Measurements from ENCODE around the gene TTC23L. TPM values are rescaled to one million over a fixed set of nuclear protein-coding genes. Genes with fewer than 3 reads are reported as not detected.

Gene TTC23L
- total RNA-seq, 1 experiment from 2014 or later = 0.41 TPM

DNA sequence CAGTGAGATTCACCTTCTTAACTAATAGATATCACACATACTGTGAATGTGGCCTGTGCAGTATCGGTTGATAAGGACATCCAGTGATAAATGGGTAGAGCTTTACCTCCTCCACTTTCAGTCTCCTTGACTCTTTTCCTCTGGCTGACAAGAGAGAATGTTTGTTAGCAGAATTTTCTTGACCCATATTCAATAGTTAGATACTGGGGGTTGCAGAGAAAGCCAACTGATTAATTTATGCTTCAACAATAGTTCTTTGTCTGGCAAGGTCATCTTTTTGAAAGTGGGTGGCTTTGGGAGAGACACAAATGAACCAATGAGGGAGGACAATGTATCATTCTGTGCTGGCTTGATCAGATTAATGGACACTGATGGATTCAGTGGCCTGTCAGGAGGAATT, 30.3 kb downstream of the TTC23L start:
- intact Hi-C loops (cut with micrococcal nuclease; ENCODE audit: unreplicated experiment) = no loop called here
- POLR2A ChIA-PET (ENCODE audit: low non-redundant PET) = no interaction called here
- Histone ChIP-seq H3K4me1 (ENCODE audit: insufficient read depth, low read length, poor library complexity, severe bottlenecking) (no peaks in the 10 kb centered on the region), H3K27ac (ENCODE audit: low read depth, low read length, poor library complexity, severe bottlenecking) (no peak overlapping the region), H3K4me3 (ENCODE audit: low read depth, low read length, poor library complexity, severe bottlenecking) (no peak overlapping the region), H3K27me3 (replicated peaks; ENCODE audit: insufficient read depth, low read depth, low read length, poor library complexity) (no peaks in the 10 kb centered on the region), H3K9me3 (ENCODE audit: low read depth, low read length, poor library complexity, severe bottlenecking) (no peaks in the 10 kb centered on the region), H3K36me3 (ENCODE audit: insufficient read depth, low read length, poor library complexity, severe bottlenecking) (no peaks in the 10 kb centered on the region)
- no peak for DNase-seq (ENCODE audit: low spot score)
- TF ChIP-seq EZH2 (IDR thresholded peaks at IDR 0.05; ENCODE audit: borderline replicate concordance, low read depth, low read length, poor library complexity, severe bottlenecking) = no peak
- TF ChIP-seq, protein P1, sequence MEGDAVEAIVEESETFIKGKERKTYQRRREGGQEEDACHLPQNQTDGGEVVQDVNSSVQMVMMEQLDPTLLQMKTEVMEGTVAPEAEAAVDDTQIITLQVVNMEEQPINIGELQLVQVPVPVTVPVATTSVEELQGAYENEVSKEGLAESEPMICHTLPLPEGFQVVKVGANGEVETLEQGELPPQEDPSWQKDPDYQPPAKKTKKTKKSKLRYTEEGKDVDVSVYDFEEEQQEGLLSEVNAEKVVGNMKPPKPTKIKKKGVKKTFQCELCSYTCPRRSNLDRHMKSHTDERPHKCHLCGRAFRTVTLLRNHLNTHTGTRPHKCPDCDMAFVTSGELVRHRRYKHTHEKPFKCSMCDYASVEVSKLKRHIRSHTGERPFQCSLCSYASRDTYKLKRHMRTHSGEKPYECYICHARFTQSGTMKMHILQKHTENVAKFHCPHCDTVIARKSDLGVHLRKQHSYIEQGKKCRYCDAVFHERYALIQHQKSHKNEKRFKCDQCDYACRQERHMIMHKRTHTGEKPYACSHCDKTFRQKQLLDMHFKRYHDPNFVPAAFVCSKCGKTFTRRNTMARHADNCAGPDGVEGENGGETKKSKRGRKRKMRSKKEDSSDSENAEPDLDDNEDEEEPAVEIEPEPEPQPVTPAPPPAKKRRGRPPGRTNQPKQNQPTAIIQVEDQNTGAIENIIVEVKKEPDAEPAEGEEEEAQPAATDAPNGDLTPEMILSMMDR (conservative IDR thresholded peaks at IDR 0.05; ENCODE audit: low read depth, low read length) = no peak
- CTCF ChIA-PET = no interaction called here
- no TSS peak for BruUV-seq (replicated peaks)

DNA sequence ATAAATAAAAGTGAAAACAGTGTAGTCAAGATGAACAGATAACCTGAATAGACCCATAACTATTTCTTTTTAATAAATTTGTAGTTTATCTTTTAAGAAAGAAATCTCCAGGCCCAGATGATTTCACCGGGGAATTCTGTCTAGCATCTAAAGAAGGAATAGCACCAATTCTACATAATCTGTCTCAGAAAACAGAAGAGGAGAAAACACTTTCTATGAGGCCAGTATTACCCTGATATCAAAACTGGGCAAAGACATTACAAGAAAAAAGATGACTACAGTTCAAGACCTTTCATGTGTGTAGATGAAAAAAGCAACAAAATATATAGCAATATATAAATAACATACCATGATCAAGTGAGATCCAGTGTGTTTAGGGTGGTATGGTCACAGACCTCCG, 31.4 kb downstream of the TTC23L start:
- Histone ChIP-seq H3K27me3 (replicated peaks; ENCODE audit: insufficient read depth, low read depth, low read length, poor library complexity) (no peaks in the 10 kb centered on the region), H3K36me3 (ENCODE audit: insufficient read depth, low read length, poor library complexity, severe bottlenecking) (no peaks in the 10 kb centered on the region), H3K27ac (ENCODE audit: low read depth, low read length, poor library complexity, severe bottlenecking) (no peak overlapping the region), H3K9me3 (ENCODE audit: low read depth, low read length, poor library complexity, severe bottlenecking) (no peaks in the 10 kb centered on the region), H3K4me1 (ENCODE audit: insufficient read depth, low read length, poor library complexity, severe bottlenecking) (no peaks in the 10 kb centered on the region), H3K4me3 (ENCODE audit: low read depth, low read length, poor library complexity, severe bottlenecking) (no peak overlapping the region)
- BruUV-seq (replicated peaks) = no TSS peak
- POLR2A ChIA-PET (ENCODE audit: low non-redundant PET) = no interaction called here
- no peak for DNase-seq (ENCODE audit: low spot score)
- no peak for TF ChIP-seq EZH2 (IDR thresholded peaks at IDR 0.05; ENCODE audit: borderline replicate concordance, low read depth, low read length, poor library complexity, severe bottlenecking)
- TF ChIP-seq, protein P1 (conservative IDR thresholded peaks at IDR 0.05; ENCODE audit: low read depth, low read length) = no peak
- CTCF ChIA-PET = no interaction called here
- intact Hi-C loops (cut with micrococcal nuclease; ENCODE audit: unreplicated experiment) = no loop called here

DNA sequence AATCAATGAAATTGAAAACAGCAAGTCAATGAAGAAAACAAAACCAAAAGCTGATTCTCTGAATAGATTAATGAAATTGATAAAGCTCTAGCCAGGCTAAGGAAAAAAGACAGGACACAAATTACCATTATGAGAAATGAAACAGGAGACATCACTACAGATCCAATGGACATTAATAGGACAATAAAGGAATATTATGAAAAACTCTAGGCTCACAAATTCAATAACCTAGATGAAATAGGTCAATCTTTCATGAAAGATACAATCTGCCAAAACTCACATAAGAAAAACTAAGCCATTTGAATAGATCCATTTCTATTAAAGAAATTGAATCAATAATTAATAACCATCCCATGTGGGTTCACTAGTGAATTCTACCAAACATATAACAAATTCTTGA, 37.3 kb downstream of the TTC23L start:
- ChIA-PET POLR2A (ENCODE audit: low non-redundant PET) (interaction anchor here (0.6 kb wide), 1 partner anchor 18 kb away, joined by 5 read pairs; no protein-coding TSS in a partner anchor), CTCF (no interaction called here)
- TF ChIP-seq, protein P1 (conservative IDR thresholded peaks at IDR 0.05; ENCODE audit: low read depth, low read length) = no peak
- no peak for TF ChIP-seq EZH2 (IDR thresholded peaks at IDR 0.05; ENCODE audit: borderline replicate concordance, low read depth, low read length, poor library complexity, severe bottlenecking)
- H3K36me3 ChIP-seq (ENCODE audit: insufficient read depth, low read length, poor library complexity, severe bottlenecking) = no peaks in the 10 kb centered on the region
- no peaks in the 10 kb centered on the region for H3K4me1 ChIP-seq (ENCODE audit: insufficient read depth, low read length, poor library complexity, severe bottlenecking)
- no TSS peak for BruUV-seq (replicated peaks)
- peaks cover under 1% of the 10 kb centered on the region for H3K27me3 ChIP-seq (replicated peaks; ENCODE audit: insufficient read depth, low read depth, low read length, poor library complexity)
- intact Hi-C loops (cut with micrococcal nuclease; ENCODE audit: unreplicated experiment) = no loop called here
- no peak overlapping the region for H3K27ac ChIP-seq (ENCODE audit: low read depth, low read length, poor library complexity, severe bottlenecking)
- no peak for DNase-seq (ENCODE audit: low spot score)
- H3K9me3 ChIP-seq (ENCODE audit: low read depth, low read length, poor library complexity, severe bottlenecking) = peaks cover 4% of the 10 kb centered on the region
- no peak overlapping the region for H3K4me3 ChIP-seq (ENCODE audit: low read depth, low read length, poor library complexity, severe bottlenecking)
